Endothelial cell of umbilical vein (primary cell): ENCODE measurements around the gene C1QTNF8. TPM values are rescaled to one million over a fixed set of nuclear protein-coding genes. Genes with fewer than 3 reads are reported as not detected.

Source experiments
- BruUV-seq: library from RNA; stranded (reverse); fragments of 400-500 nt; replicated peaks from 2 replicates; lab custom pipeline; 2021; lab: Mats Ljungman, UMichigan
- CTCF ChIA-PET: fragments of 300-600, 350-600 bp; sonication (Branson Sonifier 250); formaldehyde crosslinking; loops from one replicate; lab custom pipeline; 2021; ENCODE audit warnings: antibody characterized with exemption, inconsistent platforms; lab: Charles Lee
- POLR2A ChIA-PET: fragments of 300-600, 350-600 bp; sonication (Branson Sonifier 250); formaldehyde crosslinking; loops from one replicate; lab custom pipeline; 2021; ENCODE audit warnings: antibody characterized with exemption, inconsistent platforms; lab: Charles Lee
- DNase-seq: peaks from one replicate; pipeline ENCODE4 v3.0.0-alpha.2; 2011; ENCODE audit warnings: low read depth, low spot score
- FAIRE-seq: peaks from 2 replicates; lab custom pipeline; 2011; peaks lifted over from hg19 to GRCh38; lab: Jason Lieb, UNC
- H2AFZ ChIP-seq: 2 replicates; pipeline ENCODE4 v1.6.0; 2012; ENCODE audit warnings: low read depth, low read length, control low read depth, inconsistent platforms
- H3K27ac ChIP-seq: 2 replicates; pipeline ENCODE4 v1.5.1; 2011; ENCODE audit warnings: low read depth, mild to moderate bottlenecking, control low read depth, low read length, moderate library complexity; ENCODE audit not compliant: insufficient read depth
- H3K27me3 ChIP-seq, 2 experiments: 2 replicates each; pipeline versions ENCODE4 v1.6.0 to v1.6.1; 2011; ENCODE audit warnings: low read length in 2 of 2, mixed read lengths in 1 of 2; ENCODE audit not compliant: control insufficient read depth in 2 of 2, insufficient read depth in 2 of 2
- H3K36me3 ChIP-seq, 2 experiments: 2 replicates in 1 of 2; 3 replicates in 1 of 2; pipeline ENCODE4 v1.5.1; 2011; ENCODE audit warnings: low read length in 2 of 2, mild to moderate bottlenecking in 1 of 2, moderate library complexity in 1 of 2; ENCODE audit not compliant: control insufficient read depth in 2 of 2, insufficient read depth in 2 of 2; ENCODE audit errors: extremely low read depth in 1 of 2
- H3K4me1 ChIP-seq: 3 replicates; pipeline ENCODE4 v1.5.1; 2011; ENCODE audit warnings: mild to moderate bottlenecking, low read length; ENCODE audit not compliant: control insufficient read depth, insufficient read depth; ENCODE audit errors: extremely low read depth
- H3K4me2 ChIP-seq: 2 replicates; pipeline ENCODE4 v1.6.1; 2011; ENCODE audit warnings: low read length, control low read depth, mixed read lengths; ENCODE audit not compliant: insufficient read depth
- H3K4me3 ChIP-seq, 3 experiments: fragments of 200-600 bp in 1 of 3; sonication (generic), shearing (Covaris generic) in 1 of 3; replicated peaks in 1 of 3; 2 replicates each; pipeline ENCODE4 v1.5.1; 2011 to 2016; ENCODE audit warnings: control low read depth in 3 of 3, low read length in 3 of 3, mild to moderate bottlenecking in 2 of 3, inconsistent platforms in 1 of 3, low read depth in 1 of 3, moderate library complexity in 1 of 3; ENCODE audit not compliant: insufficient read depth in 1 of 3
- H3K79me2 ChIP-seq: 2 replicates; pipeline ENCODE4 v1.6.0; 2012; ENCODE audit warnings: low read length, inconsistent platforms; ENCODE audit not compliant: control insufficient read depth, insufficient read depth
- H3K9ac ChIP-seq: replicated peaks from 2 replicates; pipeline ENCODE3; 2011; ENCODE audit warnings: low read length, control low read depth; ENCODE audit not compliant: insufficient read depth; ENCODE audit errors: extremely low read depth
- H3K9me1 ChIP-seq: replicated peaks from 3 replicates; pipeline ENCODE4 v1.6.0; 2011; ENCODE audit warnings: mild to moderate bottlenecking, low read length; ENCODE audit not compliant: control insufficient read depth, insufficient read depth; ENCODE audit errors: extremely low read depth
- H3K9me3 ChIP-seq: replicated peaks from 2 replicates; pipeline ENCODE4 v1.5.1; 2012; ENCODE audit warnings: low read length, inconsistent platforms; ENCODE audit not compliant: control insufficient read depth, insufficient read depth
- H4K20me1 ChIP-seq: replicated peaks from 2 replicates; pipeline ENCODE3; 2011; ENCODE audit warnings: mild to moderate bottlenecking, low read length; ENCODE audit not compliant: control insufficient read depth, insufficient read depth; ENCODE audit errors: extremely low read depth
- CTCF ChIP-seq, 2 donors: IDR thresholded peaks; 1 replicate in 1 of 2; 2 replicates in 1 of 2; pipeline ENCODE4 v1.5.1; 2011; ENCODE audit warnings: low read length in 2 of 2, mild to moderate bottlenecking in 2 of 2, moderate library complexity in 2 of 2, control low read depth in 1 of 2, inconsistent platforms in 1 of 2, low read depth in 1 of 2; ENCODE audit not compliant: insufficient read depth in 1 of 2; ENCODE audit errors: extremely low read depth in 1 of 2
- FOS ChIP-seq: IDR thresholded peaks from 2 replicates; pipeline ENCODE4 v1.6.1; 2011; ENCODE audit warnings: mild to moderate bottlenecking, low read length, moderate library complexity, borderline replicate concordance; ENCODE audit not compliant: insufficient read depth
- GATA2 ChIP-seq: IDR thresholded peaks from 2 replicates; pipeline ENCODE4 v1.7.0; 2011; ENCODE audit warnings: low read depth, mild to moderate bottlenecking, moderate library complexity, mixed read lengths, low read length; ENCODE audit not compliant: insufficient read length, insufficient read depth
- JUN ChIP-seq: IDR thresholded peaks from 2 replicates; pipeline ENCODE4 v1.6.1; 2011; ENCODE audit warnings: borderline replicate concordance, low read depth; ENCODE audit not compliant: insufficient read length, insufficient read depth
- MYC ChIP-seq: IDR thresholded peaks from one replicate; pipeline ENCODE4 v1.6.1; 2011; ENCODE audit warnings: mild to moderate bottlenecking, low read depth, low read length
- POLR2A ChIP-seq: IDR thresholded peaks from 2 replicates; pipeline ENCODE4 v1.6.1; 2012; ENCODE audit warnings: low read depth, mild to moderate bottlenecking, control low read depth, low read length
- POLR2AphosphoS5 ChIP-seq: IDR thresholded peaks from 2 replicates; pipeline ENCODE4 v1.6.1; 2012; ENCODE audit warnings: low read depth, mild to moderate bottlenecking, control low read depth, low read length, moderate library complexity; ENCODE audit not compliant: insufficient read depth
- dilution Hi-C: fragments of 300-500 bp; cut with MboI; formaldehyde crosslinking; loops from one replicate; pipeline ENCODE4 v1.15.0; 2019; ENCODE audit warnings: low sequenced_read_pairs; ENCODE audit not compliant: extremely low pct_ligation_motif_present
- intact Hi-C: fragments of 100-400 bp; cut with micrococcal nuclease; formaldehyde crosslinking; loops from one replicate; pipeline ENCODE4 v1.10.0; 2022
- polyA plus RNA-seq, 4 experiments: library from polyadenylated mRNA; depleted of rRNA in 3 of 4; stranded (reverse) in 3 of 4; unstranded in 1 of 4; fragments of >200 nt; gene quantifications; 2 replicates each; pipeline versions ENCODE4 v1.2.1 to v1.2.3, GENCODE V29; 2011 to 2012; ENCODE audit warnings: missing spikeins in 1 of 4
- total RNA-seq: library from RNA; stranded (reverse); gene quantifications from 2 replicates; pipeline ENCODE4 v1.2.3, GENCODE V29; 2021

Gene C1QTNF8
- total and polyA plus RNA-seq, 2 donors (not counting 3 experiments of a cell fraction or from before 2014, with no cell fraction given) = not detected

GRCh38 chr16:1135459-1135825 is 39.4 kb upstream of the C1QTNF8 start:
- TF ChIP-seq JUN (no peak), MYC (no peak), GATA2 (no peak), POLR2AphosphoS5 (no peak), POLR2A (no peak), CTCF (IDR thresholded peaks at IDR 0.05; ENCODE audit: extremely low read depth in 1 of 2, insufficient read depth in 1 of 2, low read depth in 1 of 2, low read length in 2 of 2) (no peak), FOS (no peak)
- no TSS peak for BruUV-seq
- H3K79me2 ChIP-seq = no peaks in the 10 kb centered on the region
- no peaks in the 10 kb centered on the region for H3K36me3 ChIP-seq
- H3K27ac ChIP-seq = no peak overlapping the region
- CTCF ChIA-PET = no interaction called here
- FAIRE-seq = no peak
- H3K9me1 ChIP-seq = no peaks in the 10 kb centered on the region
- H3K4me1 ChIP-seq = no peaks in the 10 kb centered on the region
- intact Hi-C loops = no loop called here
- no peak overlapping the region for H3K4me3 ChIP-seq
- no peak for DNase-seq
- no peaks in the 10 kb centered on the region for H3K27me3 ChIP-seq
- POLR2A ChIA-PET = no interaction called here
- no peak overlapping the region for H3K4me2 ChIP-seq
- H4K20me1 ChIP-seq = no peaks in the 10 kb centered on the region
- no peak overlapping the region for H2AFZ ChIP-seq
- no peaks in the 10 kb centered on the region for H3K9me3 ChIP-seq
- dilution Hi-C loops = no loop called here
- H3K9ac ChIP-seq = no peak overlapping the region
